Nephron (organoid): Measurements from ENCODE around the gene TYRO3.

Experiments
- H3K27ac Mint-ChIP-seq, 3 experiments: 2 replicates each; pipeline ENCODE4 v1.8.0; 2020; ENCODE audit warnings: mixed read lengths in 3 of 3, mild to moderate bottlenecking in 2 of 3, moderate library complexity in 1 of 3
- H3K27me3 Mint-ChIP-seq: 2 replicates; pipeline ENCODE4 v1.8.0; 2021; ENCODE audit warnings: low read depth, mild to moderate bottlenecking, moderate library complexity, mixed read lengths
- H3K36me3 Mint-ChIP-seq: 2 replicates; pipeline ENCODE4 v1.8.0; 2020; ENCODE audit warnings: low read depth, mixed read lengths
- H3K4me1 Mint-ChIP-seq: 2 replicates; pipeline ENCODE4 v1.8.0; 2020; ENCODE audit warnings: mixed read lengths
- H3K4me3 Mint-ChIP-seq, 3 experiments: 2 replicates each; pipeline ENCODE4 v1.8.0; 2020; ENCODE audit warnings: mild to moderate bottlenecking in 3 of 3, mixed read lengths in 3 of 3, moderate library complexity in 2 of 3
- H3K9me3 Mint-ChIP-seq: 2 replicates; pipeline ENCODE4 v1.8.0; 2020; ENCODE audit warnings: mixed read lengths
- CTCF ChIP-seq, 3 experiments: fragments of 200-600 bp; sonication (generic); IDR thresholded peaks; one replicate each; pipeline ENCODE4 v1.5.0; 2021; ENCODE audit warnings: antibody characterized with exemption in 3 of 3; ENCODE audit not compliant: unreplicated experiment in 3 of 3

The TYRO3 gene

GRCh38 chr15:41594801-41595746 is 36.1 kb downstream of the TYRO3 start:
- Mint-ChIP-seq H3K4me1 (no peaks in the 10 kb centered on the region), H3K9me3 (no peaks in the 10 kb centered on the region), H3K27me3 (peaks cover 10% of the 10 kb centered on the region), H3K4me3 (no peak overlapping the region), H3K27ac (no peak overlapping the region), H3K36me3 (no peaks in the 10 kb centered on the region)
- TF ChIP-seq CTCF (IDR thresholded peaks at IDR 0.05; ENCODE audit: unreplicated experiment in 3 of 3) = no peak

GRCh38 chr15:41596972-41597371 is 38.0 kb downstream of the TYRO3 start:
- H3K4me1 Mint-ChIP-seq = no peaks in the 10 kb centered on the region
- H3K36me3 Mint-ChIP-seq = no peaks in the 10 kb centered on the region
- TF ChIP-seq CTCF (IDR thresholded peaks at IDR 0.05; ENCODE audit: unreplicated experiment in 3 of 3) = no peak
- H3K27ac Mint-ChIP-seq = no peak overlapping the region
- no peaks in the 10 kb centered on the region for H3K9me3 Mint-ChIP-seq
- peaks cover 10% of the 10 kb centered on the region for H3K27me3 Mint-ChIP-seq
- no peak overlapping the region for H3K4me3 Mint-ChIP-seq

GRCh38 chr15:41597787-41598186 is 38.8 kb downstream of the TYRO3 start:
- no peak overlapping the region for H3K27ac Mint-ChIP-seq
- H3K27me3 Mint-ChIP-seq = peaks cover 10% of the 10 kb centered on the region
- H3K4me3 Mint-ChIP-seq = no peak overlapping the region
- H3K4me1 Mint-ChIP-seq = no peaks in the 10 kb centered on the region
- TF ChIP-seq CTCF (IDR thresholded peaks at IDR 0.05; ENCODE audit: unreplicated experiment in 3 of 3) = no peak
- H3K9me3 Mint-ChIP-seq = no peaks in the 10 kb centered on the region
- no peaks in the 10 kb centered on the region for H3K36me3 Mint-ChIP-seq

GRCh38 chr15:41599061-41599460 is 40.0 kb downstream of the TYRO3 start:
- Mint-ChIP-seq H3K27me3 (peaks cover 13% of the 10 kb centered on the region), H3K27ac (no peak overlapping the region), H3K4me3 (no peak overlapping the region), H3K9me3 (no peaks in the 10 kb centered on the region), H3K4me1 (peaks cover 5% of the 10 kb centered on the region), H3K36me3 (no peaks in the 10 kb centered on the region)
- TF ChIP-seq CTCF (IDR thresholded peaks at IDR 0.05; ENCODE audit: unreplicated experiment in 3 of 3) = no peak

- Mint-ChIP-seq H3K4me3 (no peak overlapping the region), H3K36me3 (no peaks in the 10 kb centered on the region), H3K9me3 (no peaks in the 10 kb centered on the region), H3K4me1 (peaks cover 17% of the 10 kb centered on the region), H3K27ac (no peak overlapping the region), H3K27me3 (peaks cover 14% of the 10 kb centered on the region)
- no peak for TF ChIP-seq CTCF (IDR thresholded peaks at IDR 0.05; ENCODE audit: unreplicated experiment in 3 of 3)
These were observed 44.5 kb downstream of the TYRO3 start for GRCh38 chr15:41603411-41603935.
